ENCODE results near the gene DEFB114. TPM values are rescaled to one million over a fixed set of nuclear protein-coding genes. Genes with fewer than 3 reads are reported as not detected.
A peak's percentile ranks its signal among the peaks of the same experiment; 100 is the strongest.

Gene DEFB114
- polyA plus RNA-seq, 12 donors: not detected

GRCh38 chr6:49937017-49937416 is 26.9 kb downstream of the DEFB114 start:
- no peak for DNase-seq

GRCh38 chr6:49935387-49935786 is 28.6 kb downstream of the DEFB114 start:
- no peak for DNase-seq

- no peak for DNase-seq
These were observed 29.2 kb downstream of the DEFB114 start for GRCh38 chr6:49934770-49935169.

- DNase-seq: no peak
These were observed 30.4 kb downstream of the DEFB114 start for GRCh38 chr6:49933526-49933925.

GRCh38 chr6:49929340-49929739 is 34.6 kb downstream of the DEFB114 start:
- no peak for DNase-seq

GRCh38 chr6:49923826-49924225 is 40.1 kb downstream of the DEFB114 start:
- no peak for DNase-seq

- DNase-seq: no peak
These were observed 43.9 kb downstream of the DEFB114 start for GRCh38 chr6:49919935-49920644.

- no peak for DNase-seq
These were observed 44.7 kb downstream of the DEFB114 start for GRCh38 chr6:49919261-49919660.

- no peak for DNase-seq
These were observed 45.2 kb downstream of the DEFB114 start for GRCh38 chr6:49918787-49919186.

- peak; percentile 21 for DNase-seq
These were observed 48.9 kb downstream of the DEFB114 start for GRCh38 chr6:49915035-49915434.

GRCh38 chr6:49913636-49914375 is 50.2 kb downstream of the DEFB114 start:
- DNase-seq: no peak

- no peak for DNase-seq
These were observed 51.8 kb downstream of the DEFB114 start for GRCh38 chr6:49912196-49912595.

- no peak for DNase-seq
These were observed 52.7 kb downstream of the DEFB114 start for GRCh38 chr6:49911252-49911651.

Other genes with a start within 250 kb of the DEFB114 start
- gene CRISP3, start 219.8 kb downstream of the DEFB114 start, polyA plus RNA-seq (ENCODE audit: insufficient read length in 12 of 12): 1 to 10 TPM in 1 of 12 donors, under 1 TPM in 7, not detected in 4; 0.08 to 1.1 (median 0.22) TPM
- gene PGK2, start 176.9 kb downstream of the DEFB114 start, polyA plus RNA-seq (ENCODE audit: insufficient read length in 12 of 12): not detected
- gene CRISP1, start 97.6 kb downstream of the DEFB114 start, polyA plus RNA-seq (ENCODE audit: insufficient read length in 12 of 12): not detected
- gene DEFB113, start 5.5 kb upstream of the DEFB114 start, polyA plus RNA-seq (ENCODE audit: insufficient read length in 12 of 12): not detected
- not detected for gene DEFB110, start 57.8 kb upstream of the DEFB114 start, polyA plus RNA-seq (ENCODE audit: insufficient read length in 12 of 12)
- not detected for gene DEFB112, start 85.8 kb upstream of the DEFB114 start, polyA plus RNA-seq (ENCODE audit: insufficient read length in 12 of 12)

Data from muscle of arm (tissue), 12 donors.